H1 (cell line): ENCODE measurements around the gene MSI2. TPM values are rescaled to one million over a fixed set of nuclear protein-coding genes. Genes with fewer than 3 reads are reported as not detected.

ENCODE experiments used
- CTCF ChIA-PET: fragments of 300-600 bp; sonication (Branson Sonifier 250); formaldehyde crosslinking; loops from one replicate; lab custom pipeline; 2021; ENCODE audit not compliant: partially characterized antibody; lab: Charles Lee
- POLR2A ChIA-PET: fragments of 300-600 bp; sonication (Branson Sonifier 250); formaldehyde crosslinking; loops from one replicate; lab custom pipeline; 2021; ENCODE audit warnings: inconsistent platforms; ENCODE audit not compliant: partially characterized antibody; lab: Charles Lee
- DNase-seq, 2 experiments: peaks; one replicate each; pipeline versions ENCODE4 v3.0.0 to v3.0.0-alpha.2; 2010 to 2022; ENCODE audit warnings: low spot score in 2 of 2, low read depth in 1 of 2, mixed read lengths in 1 of 2
- FAIRE-seq: peaks from 2 replicates; lab custom pipeline; 2011; peaks lifted over from hg19 to GRCh38; lab: Jason Lieb, UNC
- H2AFZ ChIP-seq: 2 replicates; pipeline ENCODE4 v1.8.1; 2012; ENCODE audit warnings: low read length, inconsistent platforms
- H2AK5ac ChIP-seq: 2 replicates; pipeline ENCODE4 v1.6.1; 2013; ENCODE audit warnings: low read depth, low read length
- H2BK120ac ChIP-seq: replicated peaks from 2 replicates; pipeline ENCODE3; 2013; ENCODE audit warnings: low read depth, low read length, inconsistent platforms
- H2BK12ac ChIP-seq: 2 replicates; pipeline ENCODE4 v1.6.1; 2013; ENCODE audit warnings: low read depth, low read length
- H2BK15ac ChIP-seq: 2 replicates; pipeline ENCODE4 v1.6.1; 2013; ENCODE audit warnings: low read length
- H2BK20ac ChIP-seq: 2 replicates; pipeline ENCODE4 v1.6.1; 2013; ENCODE audit warnings: low read length
- H2BK5ac ChIP-seq: 2 replicates; pipeline ENCODE4 v1.6.1; 2013; ENCODE audit warnings: low read depth, low read length
- H3K14ac ChIP-seq: 2 replicates; pipeline ENCODE4 v1.6.1; 2013; ENCODE audit warnings: inconsistent platforms; ENCODE audit not compliant: insufficient read length
- H3K18ac ChIP-seq: 2 replicates; pipeline ENCODE4 v1.6.1; 2013; ENCODE audit warnings: low read length; ENCODE audit errors: extremely low read depth
- H3K23ac ChIP-seq: 2 replicates; pipeline ENCODE4 v1.6.1; 2013; ENCODE audit warnings: inconsistent platforms; ENCODE audit not compliant: insufficient read length
- H3K23me2 ChIP-seq: 2 replicates; pipeline ENCODE4 v1.6.1; 2013; ENCODE audit warnings: low read depth, low read length
- H3K27ac ChIP-seq: 2 replicates; pipeline ENCODE4 v1.6.1; 2011; ENCODE audit warnings: low read depth, low read length, inconsistent platforms
- H3K27me3 ChIP-seq, 4 experiments: replicated peaks in 1 of 4; 1 replicate in 1 of 4; 2 replicates in 3 of 4; pipeline versions ENCODE4 v1.6.1 to v1.8.1; 2011 to 2013; ENCODE audit warnings: low read length in 3 of 4, mild to moderate bottlenecking in 3 of 4, inconsistent platforms in 2 of 4, mixed read lengths in 2 of 4, moderate library complexity in 1 of 4; ENCODE audit not compliant: control insufficient read depth in 3 of 4, insufficient read depth in 3 of 4; ENCODE audit errors: extremely low read depth in 1 of 4
- H3K36me3 ChIP-seq, 4 experiments: 2 replicates each; pipeline versions ENCODE4 v1.6.1 to v1.8.1; 2011 to 2013; ENCODE audit warnings: mild to moderate bottlenecking in 4 of 4, low read length in 3 of 4, moderate library complexity in 2 of 4, control low read depth in 1 of 4, inconsistent platforms in 1 of 4; ENCODE audit not compliant: insufficient read depth in 4 of 4, control insufficient read depth in 2 of 4
- H3K4ac ChIP-seq: replicated peaks from 2 replicates; pipeline ENCODE3; 2013; ENCODE audit warnings: low read length, low read depth, mixed read lengths, inconsistent platforms; ENCODE audit not compliant: insufficient read length
- H3K4me1 ChIP-seq, 4 experiments: replicated peaks in 1 of 4; 1 replicate in 1 of 4; 2 replicates in 3 of 4; pipeline versions ENCODE4 v1.6.1 to v1.8.1; 2011 to 2013; ENCODE audit warnings: low read length in 3 of 4, inconsistent platforms in 2 of 4, mixed read lengths in 1 of 4; ENCODE audit not compliant: insufficient read depth in 4 of 4, control insufficient read depth in 3 of 4
- H3K4me2 ChIP-seq, 2 experiments: 2 replicates each; pipeline versions ENCODE4 v1.6.1 to v1.8.1; 2011 to 2013; ENCODE audit warnings: low read depth in 2 of 2, low read length in 2 of 2, control low read depth in 1 of 2, inconsistent platforms in 1 of 2, mild to moderate bottlenecking in 1 of 2; ENCODE audit not compliant: insufficient read depth in 1 of 2
- H3K4me3 ChIP-seq, 4 experiments: fragments of 200-600, 300-600 bp in 1 of 4; sonication (generic), shearing (Covaris generic), sonication (Bioruptor Twin) in 1 of 4; 2 replicates each; pipeline versions ENCODE4 v1.5.1 to v1.8.1; 2011 to 2016; ENCODE audit warnings: low read length in 4 of 4, low read depth in 3 of 4, control low read depth in 2 of 4, inconsistent platforms in 2 of 4, mild to moderate bottlenecking in 2 of 4, mixed read lengths in 1 of 4, moderate library complexity in 1 of 4; ENCODE audit not compliant: insufficient read depth in 2 of 4; ENCODE audit errors: extremely low read depth in 1 of 4
- H3K56ac ChIP-seq: replicated peaks from 2 replicates; pipeline ENCODE3; 2013; ENCODE audit warnings: low read depth, mild to moderate bottlenecking, mixed read lengths, low read length, inconsistent platforms; ENCODE audit not compliant: insufficient read length
- H3K79me1 ChIP-seq: 2 replicates; pipeline ENCODE4 v1.6.1; 2013; ENCODE audit warnings: low read depth, low read length, control low read depth
- H3K79me2 ChIP-seq, 2 experiments: 2 replicates each; pipeline versions ENCODE4 v1.6.1 to v1.8.1; 2012 to 2013; ENCODE audit warnings: low read length in 2 of 2, mild to moderate bottlenecking in 2 of 2, inconsistent platforms in 1 of 2; ENCODE audit not compliant: insufficient read depth in 2 of 2, control insufficient read depth in 1 of 2
- H3K9ac ChIP-seq, 4 experiments: replicated peaks in 1 of 4; 1 replicate in 1 of 4; 2 replicates in 3 of 4; pipeline versions ENCODE4 v1.6.1 to v1.8.1; 2011 to 2013; ENCODE audit warnings: low read depth in 3 of 4, low read length in 3 of 4, control low read depth in 2 of 4, mild to moderate bottlenecking in 2 of 4, moderate library complexity in 2 of 4, inconsistent platforms in 1 of 4; ENCODE audit errors: extremely low read depth in 1 of 4
- H3K9me3 ChIP-seq, 2 experiments: 2 replicates each; pipeline versions ENCODE4 v1.6.1 to v1.8.1; 2012 to 2013; ENCODE audit warnings: mild to moderate bottlenecking in 2 of 2, moderate library complexity in 2 of 2, control low read depth in 1 of 2, inconsistent platforms in 1 of 2, low read depth in 1 of 2, low read length in 1 of 2, mixed read lengths in 1 of 2; ENCODE audit not compliant: insufficient read depth in 2 of 2
- H4K20me1 ChIP-seq, 2 experiments: replicated peaks in 1 of 2; 2 replicates each; pipeline versions ENCODE3 to v1.8.1; 2011 to 2013; ENCODE audit warnings: inconsistent platforms in 2 of 2, low read length in 2 of 2, mild to moderate bottlenecking in 1 of 2; ENCODE audit not compliant: insufficient read depth in 2 of 2, control insufficient read depth in 1 of 2
- H4K5ac ChIP-seq: 2 replicates; pipeline ENCODE4 v1.6.1; 2013; ENCODE audit warnings: low read length, low read depth, mixed read lengths, inconsistent platforms; ENCODE audit not compliant: insufficient read length
- H4K8ac ChIP-seq: 2 replicates; pipeline ENCODE4 v1.8.0; 2013; ENCODE audit warnings: mild to moderate bottlenecking, moderate library complexity, low read length, inconsistent platforms; ENCODE audit not compliant: insufficient read depth; ENCODE audit errors: extremely low read depth
- H4K91ac ChIP-seq: replicated peaks from 2 replicates; pipeline ENCODE3; 2013; ENCODE audit warnings: low read length, mixed read lengths, inconsistent platforms; ENCODE audit not compliant: insufficient read length
- CBX5 ChIP-seq: fragments of 300-800, 300-1000 bp; sonication (generic); IDR thresholded peaks from 2 replicates; pipeline ENCODE4 v1.7.1; 2016; ENCODE audit warnings: antibody characterized with exemption, low read length, low read depth
- NRF1 ChIP-seq: IDR thresholded peaks from 2 replicates; pipeline ENCODE4 v1.6.1; 2011; ENCODE audit warnings: mild to moderate bottlenecking, low read depth, low read length, improper control_type of control experiment
- PHF8 ChIP-seq: fragments of 200-600 bp; sonication (generic); conservative IDR thresholded peaks from 2 replicates; pipeline ENCODE4 v1.7.1; 2012; ENCODE audit warnings: low read depth, mild to moderate bottlenecking, inconsistent platforms, low read length, moderate library complexity
- POLR2A ChIP-seq, 2 experiments: IDR thresholded peaks; 1 replicate in 1 of 2; 2 replicates in 1 of 2; pipeline ENCODE4 v1.6.1; 2011; ENCODE audit warnings: low read depth in 2 of 2, low read length in 2 of 2, mild to moderate bottlenecking in 2 of 2; ENCODE audit errors: control extremely low read depth in 1 of 2
- SIX5 ChIP-seq: IDR thresholded peaks from 2 replicates; pipeline ENCODE4 v1.6.1; 2011; ENCODE audit warnings: mild to moderate bottlenecking, low read depth, low read length
- WGBS, 2 experiments: shearing (Covaris generic) in 1 of 2; methylation state at CpG; one replicate each; pipeline versions ENCODE4 v1.1.6 to v1.1.7; 2013 to 2015; ENCODE audit warnings: low lambda C conversion rate in 2 of 2, mixed read lengths in 2 of 2, inconsistent platforms in 1 of 2, low coverage in 1 of 2, missing lambda C conversion rate in 1 of 2; ENCODE audit not compliant: insufficient replicate concordance in 2 of 2, insufficient coverage in 1 of 2, insufficient read length in 1 of 2; ENCODE audit errors: extremely low coverage in 1 of 2, missing lambda C conversion rate in 1 of 2; 5-methylcytosine and 5-hydroxymethylcytosine counted together
- polyA plus RNA-seq, 7 experiments: library from polyadenylated mRNA; depleted of rRNA in 3 of 7; stranded (reverse) in 5 of 7; unstranded in 2 of 7; fragments of >200 nt in 5 of 7; fragments of 200-250 nt in 2 of 7; gene quantifications; 1 replicate in 5 of 7; 2 replicates in 1 of 7; 4 replicates in 1 of 7; pipeline versions ENCODE4 v1.2.1 to v1.2.3, GENCODE V29; 2011 to 2013; ENCODE audit warnings: missing spikeins in 2 of 7, mixed read lengths in 2 of 7
- total RNA-seq: library from RNA; stranded (reverse); fragmentation: NEBNext Ultra II Directional; extraction: Animal tissue kit (Norgen Biotek cat#: 25700); gene quantifications from 2 replicates; pipeline ENCODE4 v1.2.1, GENCODE V29; 2021
- TF ChIP-seq, protein P1 (sequence below): IDR thresholded peaks from 2 replicates; pipeline ENCODE4 v1.6.1; 2012; ENCODE audit warnings: inconsistent platforms
- TF ChIP-seq, protein P2 (sequence below): IDR thresholded peaks from 2 replicates; pipeline ENCODE4 v1.6.1; 2012; ENCODE audit warnings: low read length, inconsistent platforms
- TF ChIP-seq, protein P3 (sequence below), 3 experiments: IDR thresholded peaks; 1 replicate in 2 of 3; 2 replicates in 1 of 3; pipeline versions ENCODE4 v1.5.1 to v1.6.1; 2011; ENCODE audit warnings: low read length in 3 of 3, mild to moderate bottlenecking in 3 of 3, inconsistent platforms in 2 of 3, low read depth in 1 of 3, moderate library complexity in 1 of 3; ENCODE audit not compliant: insufficient read depth in 1 of 3; ENCODE audit errors: control extremely low read depth in 1 of 3

The MSI2 gene
- total and polyA plus RNA-seq, 2 of the 8 experiments (the other 6 are each of a cell fraction or from before 2014, with no cell fraction given): 36.7 to 80.6 TPM

DNA sequence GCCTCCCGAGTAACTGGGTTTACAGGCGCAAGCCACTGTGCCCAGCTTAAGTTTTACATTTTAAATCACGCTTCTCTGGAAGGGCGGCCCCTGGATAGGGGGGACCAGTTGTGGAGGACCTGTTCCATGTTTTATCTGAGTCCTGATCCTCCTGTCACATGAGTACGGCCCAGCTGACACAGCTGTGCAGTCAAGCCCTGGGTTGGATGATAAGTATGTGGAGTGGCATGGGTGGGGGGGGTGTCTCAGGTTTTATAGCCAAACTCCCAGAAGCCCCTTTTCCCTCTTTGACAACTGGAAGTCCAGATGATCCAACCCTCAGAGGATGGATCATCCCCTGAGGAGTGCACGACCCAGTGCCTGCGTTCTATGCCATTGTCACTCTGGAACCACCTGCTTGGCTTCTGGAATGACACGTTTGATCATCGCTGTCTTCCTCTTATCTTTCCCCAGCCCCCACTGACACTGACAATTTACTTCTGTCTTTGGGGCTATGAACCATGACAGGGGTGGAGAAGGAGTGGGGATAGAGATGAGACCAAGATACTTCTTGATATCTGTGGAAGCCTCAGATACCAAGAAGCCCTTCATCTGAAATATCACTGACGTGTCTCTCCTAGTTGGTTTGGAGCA, 191.2 kb downstream of the MSI2 start:
- Histone ChIP-seq H2BK5ac (no peak overlapping the region), H3K9me3 (no peaks in the 10 kb centered on the region), H3K4me2 (no peak overlapping the region), H4K20me1 (peaks cover 0 to 9% of the 10 kb centered on the region in 2 experiments), H2AK5ac (no peak overlapping the region), H2AFZ (no peak overlapping the region), H3K18ac (no peak overlapping the region), H3K9ac (no peak overlapping the region), H3K4me3 (no peak overlapping the region), H3K4ac (no peak overlapping the region), H4K5ac (no peak overlapping the region), H2BK12ac (no peak overlapping the region), H3K79me1 (no peaks in the 10 kb centered on the region; the same call in 1 of the 2 replicates), H3K23me2 (no peaks in the 10 kb centered on the region), H4K8ac (no peak overlapping the region), H2BK15ac (no peak overlapping the region), H3K14ac (no peak overlapping the region), H2BK120ac (no peak overlapping the region), H2BK20ac (no peak overlapping the region), H3K79me2 (peaks cover 0 to 12% of the 10 kb centered on the region in 2 experiments; a peak in 1 of 4 replicates), H3K36me3 (0 out of 8 replicates have a peak, but pooled peaks cover 0 to 2% (median 0%) of the 10 kb centered on the region in 4 experiments), H3K27ac (no peak overlapping the region), H3K4me1 (peaks cover 4 to 9% (median 6%) of the 10 kb centered on the region in 4 experiments; a peak in 6 of 7 replicates), H4K91ac (no peak overlapping the region), H3K23ac (no peak overlapping the region), H3K27me3 (no peaks in the 10 kb centered on the region), H3K56ac (no peak overlapping the region)
- 90% methylated on average over 10 of the region's 10 CpGs; no CpG with 5 or more reads in 1 of the 2 experiments for WGBS, 2 experiments
- DNase-seq (no peak), FAIRE-seq (no peak)
- CTCF ChIA-PET: interaction anchor here (0.7 to 2.2 kb wide), 7 partner anchors 7 to 205 kb away, joined by 3 to 8 read pairs (median 4); no protein-coding TSS in a partner anchor
- POLR2A ChIA-PET: interaction anchor here (1.5 kb wide), 1 partner anchor 19 kb away, joined by 3 read pairs; no protein-coding TSS in a partner anchor
- TF ChIP-seq POLR2A (IDR thresholded peaks at IDR 0.05; ENCODE audit: control extremely low read depth in 1 of 2, low read depth in 2 of 2, low read length in 2 of 2) (no peak), NRF1 (no peak), SIX5 (no peak), CBX5 (no peak), PHF8 (no peak)
- TF ChIP-seq, protein P1, sequence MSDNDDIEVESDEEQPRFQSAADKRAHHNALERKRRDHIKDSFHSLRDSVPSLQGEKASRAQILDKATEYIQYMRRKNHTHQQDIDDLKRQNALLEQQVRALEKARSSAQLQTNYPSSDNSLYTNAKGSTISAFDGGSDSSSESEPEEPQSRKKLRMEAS: no peak
- TF ChIP-seq, protein P2, sequence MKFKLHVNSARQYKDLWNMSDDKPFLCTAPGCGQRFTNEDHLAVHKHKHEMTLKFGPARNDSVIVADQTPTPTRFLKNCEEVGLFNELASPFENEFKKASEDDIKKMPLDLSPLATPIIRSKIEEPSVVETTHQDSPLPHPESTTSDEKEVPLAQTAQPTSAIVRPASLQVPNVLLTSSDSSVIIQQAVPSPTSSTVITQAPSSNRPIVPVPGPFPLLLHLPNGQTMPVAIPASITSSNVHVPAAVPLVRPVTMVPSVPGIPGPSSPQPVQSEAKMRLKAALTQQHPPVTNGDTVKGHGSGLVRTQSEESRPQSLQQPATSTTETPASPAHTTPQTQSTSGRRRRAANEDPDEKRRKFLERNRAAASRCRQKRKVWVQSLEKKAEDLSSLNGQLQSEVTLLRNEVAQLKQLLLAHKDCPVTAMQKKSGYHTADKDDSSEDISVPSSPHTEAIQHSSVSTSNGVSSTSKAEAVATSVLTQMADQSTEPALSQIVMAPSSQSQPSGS: no peak
- TF ChIP-seq, protein P3, sequence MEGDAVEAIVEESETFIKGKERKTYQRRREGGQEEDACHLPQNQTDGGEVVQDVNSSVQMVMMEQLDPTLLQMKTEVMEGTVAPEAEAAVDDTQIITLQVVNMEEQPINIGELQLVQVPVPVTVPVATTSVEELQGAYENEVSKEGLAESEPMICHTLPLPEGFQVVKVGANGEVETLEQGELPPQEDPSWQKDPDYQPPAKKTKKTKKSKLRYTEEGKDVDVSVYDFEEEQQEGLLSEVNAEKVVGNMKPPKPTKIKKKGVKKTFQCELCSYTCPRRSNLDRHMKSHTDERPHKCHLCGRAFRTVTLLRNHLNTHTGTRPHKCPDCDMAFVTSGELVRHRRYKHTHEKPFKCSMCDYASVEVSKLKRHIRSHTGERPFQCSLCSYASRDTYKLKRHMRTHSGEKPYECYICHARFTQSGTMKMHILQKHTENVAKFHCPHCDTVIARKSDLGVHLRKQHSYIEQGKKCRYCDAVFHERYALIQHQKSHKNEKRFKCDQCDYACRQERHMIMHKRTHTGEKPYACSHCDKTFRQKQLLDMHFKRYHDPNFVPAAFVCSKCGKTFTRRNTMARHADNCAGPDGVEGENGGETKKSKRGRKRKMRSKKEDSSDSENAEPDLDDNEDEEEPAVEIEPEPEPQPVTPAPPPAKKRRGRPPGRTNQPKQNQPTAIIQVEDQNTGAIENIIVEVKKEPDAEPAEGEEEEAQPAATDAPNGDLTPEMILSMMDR (IDR thresholded peaks at IDR 0.05; ENCODE audit: control extremely low read depth in 1 of 3, insufficient read depth in 1 of 3, low read depth in 1 of 3, low read length in 3 of 3): no peak
